Body of pancreas (tissue), 4 donors: ENCODE data around the gene NOL3. TPM values are rescaled to one million over a fixed set of nuclear protein-coding genes. Genes with fewer than 3 reads are reported as not detected.

Source experiments
- ATAC-seq: fragments of 150-250 bp; one replicate; pipeline ENCODE4 v1.9.1; 2016
- DNase-seq, 4 donors: peaks; one replicate each; pipeline ENCODE4 v3.0.0-alpha.2; 2019
- H3K27ac ChIP-seq, 4 donors: fragments of 200-600 bp; sonication (generic); 1 replicate in 3 of 4; 2 replicates in 1 of 4; pipeline versions ENCODE4 v1.5.1 to v1.6.1; 2016 to 2019; ENCODE audit warnings: mild to moderate bottlenecking in 1 of 4, mixed read lengths in 1 of 4, moderate library complexity in 1 of 4
- H3K27me3 ChIP-seq, 2 donors: fragments of 200-600 bp; sonication (generic); one replicate each; pipeline ENCODE4 v1.6.0; 2016; ENCODE audit warnings: mild to moderate bottlenecking in 1 of 2
- H3K36me3 ChIP-seq, 2 donors: fragments of 200-600 bp; sonication (generic); replicated peaks in 1 of 2; 2 replicates each; pipeline ENCODE4 v1.5.1; 2016; ENCODE audit warnings: low read depth in 2 of 2; ENCODE audit not compliant: insufficient read depth in 1 of 2
- H3K4me1 ChIP-seq: fragments of 200-600 bp; sonication (generic); one replicate; pipeline ENCODE4 v1.6.0; 2016
- H3K4me3 ChIP-seq, 2 donors: fragments of 200-600 bp; sonication (generic); 1 replicate in 1 of 2; 2 replicates in 1 of 2; pipeline ENCODE4 v1.5.1; 2016 to 2019
- H3K9me3 ChIP-seq, 3 donors: fragments of 200-600 bp; sonication (generic); 1 replicate in 2 of 3; 2 replicates in 1 of 3; pipeline ENCODE4 v1.5.1; 2016
- POLR2A ChIP-seq, 3 donors: fragments of 450-650 bp; IDR thresholded peaks; one replicate each; pipeline ENCODE4 v1.6.1; 2016; ENCODE audit warnings: antibody characterized with exemption in 3 of 3, mild to moderate bottlenecking in 2 of 3
- whole genome bisulfite sequencing, 2 donors: methylation state at CpG; one replicate each; pipeline ENCODE4 v1.1.5; 2017; 5-methylcytosine and 5-hydroxymethylcytosine counted together
- intact Hi-C: fragments of 100-400 bp; cut with DNase I; formaldehyde crosslinking; loops from one replicate; pipeline ENCODE4 v1.15.1; 2023
- total RNA-seq, 2 donors: library from RNA; depleted of rRNA; stranded (reverse); fragments of >200 nt; gene quantifications; one replicate each; pipeline ENCODE4 v1.1.0, GENCODE V29; 2016
- TF ChIP-seq, protein P1 (sequence below), 7 experiments: fragments of 450-650 bp in 4 of 7; fragments of 200-600 bp in 3 of 7; sonication (generic) in 3 of 7; IDR thresholded peaks; one replicate each; pipeline ENCODE4 v1.5.1; 2016 to 2019; ENCODE audit warnings: antibody characterized with exemption in 7 of 7

The NOL3 gene
- total RNA-seq, 2 donors from 2014 or later, result 51.1 to 78.8 TPM

DNA sequence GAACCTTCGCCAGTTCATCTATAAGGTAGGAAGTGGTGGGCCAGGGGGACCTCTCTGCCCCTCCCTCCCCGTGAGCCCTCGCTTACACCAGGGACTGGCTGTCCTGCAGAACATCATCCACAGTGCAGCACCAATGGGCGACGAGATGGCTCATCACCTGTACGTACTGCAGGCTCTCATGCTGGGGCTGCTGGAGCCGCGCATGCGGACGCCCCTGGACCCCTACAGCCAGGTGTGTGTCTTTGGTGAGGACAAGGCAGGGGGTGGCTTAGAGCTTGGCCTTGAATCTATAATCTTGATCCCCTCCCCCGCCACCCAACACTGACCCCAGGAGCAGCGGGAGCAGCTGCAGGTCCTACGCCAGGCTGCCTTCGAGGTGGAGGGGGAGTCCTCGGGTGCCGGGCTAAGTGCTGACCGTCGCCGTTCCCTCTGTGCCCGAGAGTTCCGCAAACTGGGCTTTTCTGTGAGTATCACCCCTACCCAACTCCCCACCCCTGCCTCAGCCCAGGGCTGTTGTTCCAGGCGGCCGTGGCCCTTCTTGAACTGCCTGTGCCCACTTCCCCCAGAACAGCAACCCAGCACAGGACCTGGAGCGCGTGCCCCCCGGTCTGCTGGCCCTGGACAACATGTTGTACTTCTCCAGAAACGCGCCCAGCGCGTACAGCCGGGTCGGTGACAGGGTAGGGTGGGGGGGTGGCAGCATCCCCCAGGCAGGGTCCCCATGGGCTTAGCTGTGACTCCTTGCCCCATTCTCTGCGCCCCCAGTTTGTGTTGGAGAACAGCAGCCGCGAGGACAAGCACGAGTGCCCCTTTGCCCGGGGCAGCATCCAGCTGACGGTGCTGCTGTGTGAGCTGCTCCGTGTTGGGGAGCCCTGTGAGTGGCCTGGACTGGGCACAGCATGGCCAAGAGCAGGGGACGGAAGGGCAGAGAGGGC lies 31.3 kb downstream of the NOL3 start:
- Histone ChIP-seq H3K9me3 (no peaks in the 10 kb centered on the region), H3K36me3 (peaks cover 16 to 37% of the 10 kb centered on the region in 2 donors), H3K27me3 (no peaks in the 10 kb centered on the region), H3K4me1 (peaks cover 28% of the 10 kb centered on the region), H3K4me3 (no peak overlapping the region), H3K27ac (no peak overlapping the region)
- TF ChIP-seq, protein P1, sequence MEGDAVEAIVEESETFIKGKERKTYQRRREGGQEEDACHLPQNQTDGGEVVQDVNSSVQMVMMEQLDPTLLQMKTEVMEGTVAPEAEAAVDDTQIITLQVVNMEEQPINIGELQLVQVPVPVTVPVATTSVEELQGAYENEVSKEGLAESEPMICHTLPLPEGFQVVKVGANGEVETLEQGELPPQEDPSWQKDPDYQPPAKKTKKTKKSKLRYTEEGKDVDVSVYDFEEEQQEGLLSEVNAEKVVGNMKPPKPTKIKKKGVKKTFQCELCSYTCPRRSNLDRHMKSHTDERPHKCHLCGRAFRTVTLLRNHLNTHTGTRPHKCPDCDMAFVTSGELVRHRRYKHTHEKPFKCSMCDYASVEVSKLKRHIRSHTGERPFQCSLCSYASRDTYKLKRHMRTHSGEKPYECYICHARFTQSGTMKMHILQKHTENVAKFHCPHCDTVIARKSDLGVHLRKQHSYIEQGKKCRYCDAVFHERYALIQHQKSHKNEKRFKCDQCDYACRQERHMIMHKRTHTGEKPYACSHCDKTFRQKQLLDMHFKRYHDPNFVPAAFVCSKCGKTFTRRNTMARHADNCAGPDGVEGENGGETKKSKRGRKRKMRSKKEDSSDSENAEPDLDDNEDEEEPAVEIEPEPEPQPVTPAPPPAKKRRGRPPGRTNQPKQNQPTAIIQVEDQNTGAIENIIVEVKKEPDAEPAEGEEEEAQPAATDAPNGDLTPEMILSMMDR (IDR thresholded peaks at IDR 0.05), result no peak
- TF ChIP-seq POLR2A (IDR thresholded peaks at IDR 0.05), result no peak
- intact Hi-C loops, result no loop called here
- 91 to 92% methylated on average over 21 to 40 of the region's 40 CpGs for WGBS, 2 donors
- no peak for DNase-seq
- ATAC-seq, result no peak

DNA sequence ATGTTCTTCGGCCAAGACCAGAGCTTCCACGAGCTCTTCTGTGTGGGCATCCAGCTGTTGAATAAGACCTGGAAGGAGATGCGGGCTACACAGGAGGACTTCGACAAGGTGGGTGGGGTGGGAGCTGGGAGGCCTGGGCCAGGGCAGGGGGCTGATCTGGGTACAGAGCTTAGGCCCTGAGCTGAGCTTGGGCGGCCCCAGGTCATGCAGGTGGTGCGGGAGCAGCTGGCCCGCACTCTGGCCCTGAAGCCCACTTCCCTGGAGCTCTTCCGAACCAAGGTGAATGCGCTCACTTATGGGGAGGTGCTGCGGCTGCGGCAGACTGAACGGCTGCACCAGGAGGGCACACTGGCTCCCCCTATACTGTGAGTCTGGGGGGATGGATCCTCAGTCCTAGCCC lies 32.1 kb downstream of the NOL3 start:
- ATAC-seq (no peak), DNase-seq (no peak)
- WGBS, 2 donors, result 90 to 95% methylated on average over 7 to 12 of the region's 12 CpGs
- no peaks in the 10 kb centered on the region for H3K27me3 ChIP-seq
- no peak overlapping the region for H3K27ac ChIP-seq
- TF ChIP-seq POLR2A (IDR thresholded peaks at IDR 0.05), result no peak
- no peak overlapping the region for H3K4me3 ChIP-seq
- H3K4me1 ChIP-seq, result peaks cover 28% of the 10 kb centered on the region
- peaks cover 16 to 32% of the 10 kb centered on the region in 2 donors for H3K36me3 ChIP-seq
- no peaks in the 10 kb centered on the region for H3K9me3 ChIP-seq
- intact Hi-C loops, result no loop called here

DNA sequence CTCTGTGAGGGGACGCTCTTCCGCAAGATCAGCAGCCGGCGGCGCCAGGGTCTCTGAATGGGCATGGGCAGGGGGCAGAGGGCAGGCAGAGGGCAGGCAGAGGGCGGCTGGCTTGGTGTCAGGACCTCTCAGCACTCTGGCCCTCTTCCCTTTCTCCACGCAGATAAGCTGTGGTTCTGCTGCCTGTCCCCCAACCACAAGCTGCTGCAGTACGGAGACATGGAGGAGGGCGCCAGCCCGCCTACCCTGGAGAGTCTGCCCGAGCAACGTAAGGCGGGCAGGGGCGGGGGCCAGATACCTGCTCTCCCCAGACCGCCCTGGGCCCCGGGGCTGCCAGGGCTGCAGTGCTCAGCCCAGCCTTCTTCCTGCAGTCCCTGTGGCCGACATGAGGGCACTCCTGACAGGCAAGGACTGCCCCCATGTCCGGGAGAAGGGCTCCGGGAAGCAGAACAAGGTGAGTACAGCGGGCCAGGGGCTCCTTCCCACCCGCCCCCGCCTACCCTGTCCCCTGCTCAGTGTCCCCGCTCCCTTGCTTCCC lies 32.7 kb downstream of the NOL3 start:
- peaks cover 24% of the 10 kb centered on the region for H3K4me1 ChIP-seq
- DNase-seq, result no peak
- no peak overlapping the region for H3K27ac ChIP-seq
- peaks cover 16 to 29% of the 10 kb centered on the region in 2 donors for H3K36me3 ChIP-seq
- no peaks in the 10 kb centered on the region for H3K9me3 ChIP-seq
- TF ChIP-seq, protein P1 (IDR thresholded peaks at IDR 0.05), result no peak
- H3K27me3 ChIP-seq, result no peaks in the 10 kb centered on the region
- H3K4me3 ChIP-seq, result no peak overlapping the region
- WGBS, 2 donors, result 89 to 97% methylated on average over 5 to 22 of the region's 23 CpGs
- ATAC-seq, result no peak
- intact Hi-C loops, result no loop called here

DNA sequence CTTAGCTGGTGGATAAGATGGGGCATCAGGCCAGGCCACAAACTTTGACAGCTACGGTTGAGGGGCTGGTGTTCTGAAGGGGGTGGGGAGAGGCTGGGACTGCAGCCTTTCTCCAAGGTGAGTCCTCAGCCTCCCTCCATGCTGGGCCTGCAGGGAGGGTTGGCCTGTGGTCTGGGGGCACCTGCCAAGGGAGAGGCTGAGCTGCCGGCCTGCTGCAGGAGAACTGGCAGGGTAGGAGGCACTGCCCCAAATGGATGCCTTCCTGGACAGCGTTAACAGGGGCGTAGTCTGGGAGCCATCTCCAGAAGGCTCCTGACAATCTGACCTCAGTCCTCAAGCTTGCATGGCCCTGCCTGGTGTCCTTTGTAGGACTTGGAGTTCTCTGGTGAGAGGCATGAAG lies 33.7 kb downstream of the NOL3 start:
- Histone ChIP-seq H3K4me1 (peaks cover 14% of the 10 kb centered on the region), H3K36me3 (peaks cover 16 to 29% of the 10 kb centered on the region in 2 donors), H3K27me3 (no peaks in the 10 kb centered on the region), H3K4me3 (no peak overlapping the region), H3K27ac (no peak overlapping the region), H3K9me3 (no peaks in the 10 kb centered on the region)
- intact Hi-C loops, result no loop called here
- WGBS, 2 donors, result 89% methylated on average over 4 of the region's 4 CpGs; no CpG with 5 or more reads in 1 of the 2 donors
- TF ChIP-seq, protein P1 (IDR thresholded peaks at IDR 0.05), result no peak
- no peak for TF ChIP-seq POLR2A (IDR thresholded peaks at IDR 0.05)
- ATAC-seq, result no peak
- no peak for DNase-seq

DNA sequence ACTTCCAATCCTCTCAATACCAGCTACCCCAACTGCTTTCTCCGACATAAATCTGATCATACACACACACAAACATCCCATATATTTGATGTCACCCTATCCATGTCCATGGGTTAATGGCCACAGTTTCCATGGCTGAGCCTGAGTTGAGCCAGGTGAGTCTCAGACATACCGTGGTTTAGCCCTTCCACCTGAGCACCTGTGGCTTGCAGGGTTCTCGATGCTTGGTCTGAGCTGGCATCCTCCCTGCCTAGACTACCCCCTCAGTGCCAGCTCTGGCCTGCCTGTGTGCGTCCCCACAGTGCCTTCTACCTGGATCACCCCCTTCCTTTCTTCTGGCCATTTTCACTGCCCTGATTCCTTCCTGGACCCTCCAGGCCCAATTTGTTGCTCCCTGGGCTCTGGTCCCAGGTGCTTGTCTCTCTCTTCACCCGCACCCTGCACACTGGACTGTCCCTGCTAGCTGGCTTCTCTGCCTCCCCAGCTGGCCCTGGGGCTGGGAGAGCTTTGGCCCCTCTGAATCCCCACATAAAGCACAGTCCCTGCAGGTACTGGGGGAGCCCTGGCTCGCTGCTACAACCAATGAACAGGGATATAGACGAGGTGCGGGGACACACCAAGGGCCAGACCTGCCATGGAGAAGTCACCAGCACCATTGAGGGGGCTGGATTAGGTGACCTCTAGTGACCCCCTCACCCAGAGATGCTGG lies 35.9 kb downstream of the NOL3 start:
- no peak overlapping the region for H3K27ac ChIP-seq
- H3K4me1 ChIP-seq, result no peaks in the 10 kb centered on the region
- intact Hi-C loops, result no loop called here
- TF ChIP-seq, protein P1 (IDR thresholded peaks at IDR 0.05), result no peak
- no peak for TF ChIP-seq POLR2A (IDR thresholded peaks at IDR 0.05)
- peaks cover 16 to 27% of the 10 kb centered on the region in 2 donors for H3K36me3 ChIP-seq
- H3K27me3 ChIP-seq, result no peaks in the 10 kb centered on the region
- DNase-seq, result no peak
- H3K9me3 ChIP-seq, result no peaks in the 10 kb centered on the region
- ATAC-seq, result no peak
- 88 to 91% methylated on average over 8 of the region's 8 CpGs for WGBS, 2 donors
- H3K4me3 ChIP-seq, result no peak overlapping the region
